Measurements from ENCODE around the gene HRAS. TPM values are rescaled to one million over a fixed set of nuclear protein-coding genes. Genes with fewer than 3 reads are reported as not detected.

The HRAS gene
- 62.1 and 83.7 TPM in 2 replicates for total RNA-seq (2014; rRNA removed; shearing (Covaris generic))
- polyA plus RNA-seq (2016; fragmentation: Nextera tagmentation; extraction: Ambion mirVana): 76.9 and 85.3 TPM in 2 replicates

DNA sequence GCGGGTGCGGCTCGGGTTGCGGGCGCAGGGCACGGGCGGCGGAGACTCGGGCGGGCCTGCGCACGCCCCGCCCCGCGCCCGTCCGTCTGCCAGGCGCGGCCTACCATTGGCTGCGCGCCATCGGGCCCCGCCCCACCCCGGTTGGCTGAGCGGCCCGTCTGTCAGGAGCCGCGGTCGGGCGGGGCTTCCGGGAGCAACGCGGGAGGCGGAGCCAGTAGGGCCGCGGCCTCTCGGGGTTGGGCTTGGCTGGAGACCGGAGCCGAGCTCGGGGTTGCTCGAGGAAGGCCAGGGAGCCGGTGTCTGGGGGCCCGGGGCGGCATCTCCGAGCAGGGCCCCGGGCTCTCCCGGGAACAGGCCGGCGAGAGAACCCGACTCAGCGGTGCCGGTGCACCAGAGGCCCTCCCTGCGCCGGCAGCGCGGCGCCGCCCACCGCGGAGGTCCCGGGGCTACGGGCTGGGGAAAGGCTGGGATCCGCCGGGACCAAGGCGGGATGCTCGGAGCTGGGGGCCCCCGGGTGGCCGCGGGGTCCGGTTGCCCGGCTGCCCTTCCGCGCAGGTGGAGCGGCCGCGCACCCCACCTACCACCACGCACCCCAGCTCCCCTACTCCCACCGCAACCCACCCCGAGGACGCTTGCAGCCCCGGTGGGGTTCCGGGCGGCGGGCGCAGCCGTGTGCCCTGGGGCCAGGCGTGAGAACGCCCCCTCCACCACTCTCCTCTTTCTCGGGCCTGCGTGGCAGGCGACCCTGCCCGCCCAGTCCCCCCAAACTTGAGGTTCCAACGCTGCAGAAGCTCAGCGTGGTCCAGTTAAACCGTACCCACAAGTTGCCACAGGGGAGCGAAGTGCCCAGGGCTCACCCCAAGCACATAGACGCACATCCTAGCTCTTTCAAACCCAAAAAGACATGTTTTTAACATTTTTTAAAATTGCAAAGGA, at the start of gene HRAS:
Gene HRAS (minus strand): TSS at position 58 of the 936 bp plus-strand sequence.
- WGBS, 2 experiments (ENCODE audit: low coverage in 1 of 2, low lambda C conversion rate in 2 of 2, missing lambda C conversion rate in 2 of 2): 3 to 8% methylated on average over 37 to 68 of the region's 97 CpGs
- TF ChIP-seq EZH2 (IDR thresholded peaks at IDR 0.05; ENCODE audit: insufficient read depth, poor library complexity, severe bottlenecking) (no peak), EZH2phosphoT487 (IDR thresholded peaks at IDR 0.05; ENCODE audit: insufficient read depth, low read depth) (no peak)

DNA sequence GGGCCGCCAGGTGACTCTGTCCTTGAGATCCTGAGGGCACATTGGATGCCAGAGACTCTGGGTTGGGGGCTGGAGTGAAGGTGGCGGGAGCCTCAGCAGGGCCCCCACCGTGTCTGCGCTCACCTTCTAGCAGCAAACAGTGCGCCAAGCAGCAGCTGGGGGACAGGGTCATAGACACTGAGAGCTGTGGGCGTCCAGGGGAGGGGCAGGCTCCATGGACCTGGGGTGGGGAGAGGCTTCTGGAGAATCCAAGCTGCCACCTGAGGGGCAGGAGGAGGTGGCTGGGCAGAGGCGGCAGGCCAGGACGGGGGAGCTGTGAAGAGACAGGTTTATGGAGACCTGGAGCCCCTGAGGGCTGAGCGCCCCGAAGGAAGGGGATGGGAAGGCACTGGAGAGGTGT, 48.9 kb upstream of the HRAS start:
- H4K20me1 ChIP-seq (ENCODE audit: insufficient read depth): peaks cover 14% of the 10 kb centered on the region; the same call in 1 of the 2 replicates
- in situ Hi-C loops (cut with MboI): no loop called here
- WGBS, 2 experiments (ENCODE audit: low coverage in 1 of 2, low lambda C conversion rate in 2 of 2, missing lambda C conversion rate in 2 of 2): 96% methylated on average over 9 to 10 of the region's 10 CpGs

More for the DNA sequence above, at the start of gene HRAS:
- Histone ChIP-seq H3K9me2 (ENCODE audit: insufficient read depth) (no peaks in the 10 kb centered on the region), H3K27ac (peak within 1 kb of the TSS; percentile 39), H3F3A (ENCODE audit: insufficient read depth) (0 out of 2 replicates have a peak, but pooled peaks cover 5% of the 10 kb centered on the region), H3K4me3 (peak within 1 kb of the TSS; percentile 99), H3K9me3 (ENCODE audit: low read depth) (no peaks in the 10 kb centered on the region), H2AFZ (peak within 1 kb of the TSS; percentile 65), H3K79me2 (ENCODE audit: insufficient read depth) (peaks cover 17% of the 10 kb centered on the region), H3K9ac (peak within 1 kb of the TSS; percentile 87), H3K36me3 (ENCODE audit: low read depth) (no peaks in the 10 kb centered on the region), H3K4me2 (ENCODE audit: unreplicated experiment) (peak within 1 kb of the TSS; percentile 96), H3K27me3 (replicated peaks; ENCODE audit: insufficient read depth) (no peaks in the 10 kb centered on the region), H4K20me1 (ENCODE audit: insufficient read depth) (no peaks in the 10 kb centered on the region), H3K4me1 (ENCODE audit: insufficient read depth) (no peaks in the 10 kb centered on the region)
- DNase-seq: peak; percentile 97
- in situ Hi-C loops (cut with MboI): no loop called here

DNA sequence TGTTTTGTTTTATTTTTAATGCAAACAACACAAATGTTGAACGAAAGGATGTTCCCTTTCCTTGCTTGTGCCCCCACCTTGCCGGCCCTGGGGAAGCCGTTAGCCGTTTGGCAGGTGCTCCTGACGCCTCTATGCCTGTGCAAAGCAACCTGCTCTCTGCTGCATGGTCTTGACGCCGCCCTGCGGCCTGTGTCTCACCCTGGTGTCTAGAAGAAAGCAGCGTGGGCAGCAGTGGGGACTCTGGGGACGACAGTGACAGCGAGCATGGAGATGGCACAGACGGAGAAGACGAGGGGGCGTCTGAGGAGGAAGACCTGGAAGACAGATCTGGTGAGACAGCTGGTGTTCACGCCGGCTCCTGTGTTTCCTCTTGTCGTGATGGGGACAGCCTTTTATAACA, 46.4 kb upstream of the HRAS start:
- Histone ChIP-seq H3K36me3 (ENCODE audit: low read depth) (no peaks in the 10 kb centered on the region; the same call in 1 of the 2 replicates), H3K79me2 (ENCODE audit: insufficient read depth) (peaks cover 99% of the 10 kb centered on the region), H3K4me1 (ENCODE audit: insufficient read depth) (peaks cover 16% of the 10 kb centered on the region), H3K9me2 (ENCODE audit: insufficient read depth) (no peaks in the 10 kb centered on the region), H3K27me3 (replicated peaks; ENCODE audit: insufficient read depth) (no peaks in the 10 kb centered on the region), H3K4me2 (ENCODE audit: unreplicated experiment) (no peak overlapping the region), H3K9ac (no peak overlapping the region), H2AFZ (no peak overlapping the region), H3K9me3 (ENCODE audit: low read depth) (no peaks in the 10 kb centered on the region), H3F3A (ENCODE audit: insufficient read depth) (peaks cover 10% of the 10 kb centered on the region), H3K27ac (no peak overlapping the region), H4K20me1 (ENCODE audit: insufficient read depth) (peaks cover 20% of the 10 kb centered on the region; the same call in 1 of the 2 replicates), H3K4me3 (no peak overlapping the region)
- 81 to 83% methylated on average over 17 of the region's 17 CpGs for WGBS, 2 experiments (ENCODE audit: low coverage in 1 of 2, low lambda C conversion rate in 2 of 2, missing lambda C conversion rate in 2 of 2)
- no peak for DNase-seq
- in situ Hi-C loops (cut with MboI): no loop called here
- TF ChIP-seq EZH2 (IDR thresholded peaks at IDR 0.05; ENCODE audit: insufficient read depth, poor library complexity, severe bottlenecking) (no peak), EZH2phosphoT487 (IDR thresholded peaks at IDR 0.05; ENCODE audit: insufficient read depth, low read depth) (no peak)

More for the DNA sequence above, 48.9 kb upstream of the HRAS start:
- Histone ChIP-seq H3K27ac (no peak overlapping the region), H3K9me2 (ENCODE audit: insufficient read depth) (no peaks in the 10 kb centered on the region), H3K9me3 (ENCODE audit: low read depth) (no peaks in the 10 kb centered on the region), H3K79me2 (ENCODE audit: insufficient read depth) (peaks cover 97% of the 10 kb centered on the region), H3K4me3 (no peak overlapping the region), H3K36me3 (ENCODE audit: low read depth) (peaks cover 5% of the 10 kb centered on the region; the same call in 1 of the 2 replicates), H3K9ac (no peak overlapping the region), H2AFZ (no peak overlapping the region), H3F3A (ENCODE audit: insufficient read depth) (no peaks in the 10 kb centered on the region), H3K27me3 (replicated peaks; ENCODE audit: insufficient read depth) (no peaks in the 10 kb centered on the region), H3K4me2 (ENCODE audit: unreplicated experiment) (no peak overlapping the region), H3K4me1 (ENCODE audit: insufficient read depth) (0 out of 2 replicates have a peak, but pooled peaks cover 4% of the 10 kb centered on the region)
- TF ChIP-seq EZH2 (IDR thresholded peaks at IDR 0.05; ENCODE audit: insufficient read depth, poor library complexity, severe bottlenecking) (no peak), EZH2phosphoT487 (IDR thresholded peaks at IDR 0.05; ENCODE audit: insufficient read depth, low read depth) (no peak)
- no peak for DNase-seq

DNA sequence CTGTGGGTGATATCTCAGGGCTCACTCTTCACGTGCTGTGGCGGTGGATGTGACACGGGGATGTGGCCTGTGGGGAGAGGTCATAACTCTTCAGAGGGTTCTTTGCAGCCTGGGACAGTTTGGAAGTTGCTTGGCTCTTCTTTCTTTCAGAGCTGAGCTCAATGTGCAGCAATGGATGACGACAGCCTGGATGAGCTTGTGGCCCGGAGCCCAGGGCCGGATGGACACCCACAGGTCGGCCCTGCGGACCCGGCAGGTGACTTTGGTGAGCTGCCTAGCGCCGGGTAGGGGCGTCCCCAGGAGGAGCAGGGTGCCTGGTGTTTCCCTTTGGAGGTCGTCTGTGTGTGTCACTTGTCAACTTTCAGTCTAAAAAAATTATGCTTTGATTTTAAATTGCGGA, 46.0 kb upstream of the HRAS start:
- no peak overlapping the region for H3K9ac ChIP-seq
- no peaks in the 10 kb centered on the region for H3K9me2 ChIP-seq (ENCODE audit: insufficient read depth)
- H3K9me3 ChIP-seq (ENCODE audit: low read depth): no peaks in the 10 kb centered on the region
- no peak overlapping the region for H3K27ac ChIP-seq
- H3K27me3 ChIP-seq (replicated peaks; ENCODE audit: insufficient read depth): no peaks in the 10 kb centered on the region
- no peaks in the 10 kb centered on the region; the same call in 1 of the 2 replicates for H3K36me3 ChIP-seq (ENCODE audit: low read depth)
- peaks cover 16% of the 10 kb centered on the region for H3K4me1 ChIP-seq (ENCODE audit: insufficient read depth)
- no peak overlapping the region for H3K4me2 ChIP-seq (ENCODE audit: unreplicated experiment)
- in situ Hi-C loops (cut with MboI): no loop called here
- no peak overlapping the region for H3K4me3 ChIP-seq
- WGBS, 2 experiments (ENCODE audit: low coverage in 1 of 2, low lambda C conversion rate in 2 of 2, missing lambda C conversion rate in 2 of 2): 79% methylated on average over 14 of the region's 14 CpGs
- no peak overlapping the region for H2AFZ ChIP-seq
- peaks cover 20% of the 10 kb centered on the region; the same call in 1 of the 2 replicates for H4K20me1 ChIP-seq (ENCODE audit: insufficient read depth)
- peaks cover 95% of the 10 kb centered on the region for H3K79me2 ChIP-seq (ENCODE audit: insufficient read depth)
- H3F3A ChIP-seq (ENCODE audit: insufficient read depth): peaks cover 10% of the 10 kb centered on the region
- TF ChIP-seq EZH2phosphoT487 (IDR thresholded peaks at IDR 0.05; ENCODE audit: insufficient read depth, low read depth) (no peak), EZH2 (IDR thresholded peaks at IDR 0.05; ENCODE audit: insufficient read depth, poor library complexity, severe bottlenecking) (no peak)
- DNase-seq: no peak

Measured in GM23248 (cell line).